DOHH2 (cell line): ENCODE measurements around the gene ACE.

Experiments
- H3F3A ChIP-seq: fragments of 200-600 bp; sonication (generic), shearing (Covaris generic); 2 replicates; pipeline ENCODE4 v1.6.0; 2016; ENCODE audit warnings: antibody characterized with exemption, mild to moderate bottlenecking; ENCODE audit not compliant: control insufficient read depth, insufficient read depth
- H3K27ac ChIP-seq: fragments of 200-600 bp; sonication (generic); 2 replicates; pipeline ENCODE4 v1.5.1; 2014; ENCODE audit warnings: low read depth, mild to moderate bottlenecking, low read length, moderate library complexity
- H3K27me3 ChIP-seq: fragments of 200-600 bp; sonication (generic); 2 replicates; pipeline ENCODE4 v1.6.1; 2014; ENCODE audit warnings: mild to moderate bottlenecking, low read length, mixed read lengths; ENCODE audit not compliant: control insufficient read depth
- H3K36me3 ChIP-seq: fragments of 200-600 bp; sonication (generic); 2 replicates; pipeline ENCODE4 v1.6.1; 2014; ENCODE audit warnings: mild to moderate bottlenecking, low read length, moderate library complexity, mixed read lengths; ENCODE audit not compliant: control insufficient read depth
- H3K4me1 ChIP-seq: fragments of 200-600 bp; sonication (generic); 2 replicates; pipeline ENCODE4 v1.6.1; 2014; ENCODE audit warnings: mild to moderate bottlenecking, low read length, mixed read lengths; ENCODE audit not compliant: control insufficient read depth
- H3K4me2 ChIP-seq: fragments of 200-600 bp; sonication (generic); 2 replicates; pipeline ENCODE4 v1.6.0; 2014; ENCODE audit warnings: mild to moderate bottlenecking, low read length, moderate library complexity
- H3K4me3 ChIP-seq: fragments of 200-600 bp; sonication (generic); 2 replicates; pipeline ENCODE4 v1.5.1; 2014; ENCODE audit warnings: mild to moderate bottlenecking, low read length, mixed read lengths
- H3K79me2 ChIP-seq: fragments of 200-600 bp; sonication (generic); 2 replicates; pipeline ENCODE4 v1.6.1; 2014; ENCODE audit warnings: mild to moderate bottlenecking, low read length, mixed read lengths; ENCODE audit not compliant: control insufficient read depth
- H3K9me2 ChIP-seq: fragments of 200-600 bp; sonication (generic); replicated peaks from 2 replicates; pipeline ENCODE4 v1.6.1; 2014; ENCODE audit warnings: mild to moderate bottlenecking, low read length, mixed read lengths; ENCODE audit not compliant: control insufficient read depth
- H3K9me3 ChIP-seq: fragments of 200-600 bp; sonication (generic); 2 replicates; pipeline ENCODE4 v1.6.1; 2014; ENCODE audit warnings: antibody characterized with exemption, low read length, mixed read lengths; ENCODE audit not compliant: control insufficient read depth, insufficient read depth
- H4K20me1 ChIP-seq: fragments of 200-600 bp; sonication (generic); 2 replicates; pipeline ENCODE4 v1.6.0; 2014; ENCODE audit warnings: low read depth, mild to moderate bottlenecking, antibody characterized with exemption, low read length, moderate library complexity; ENCODE audit not compliant: control insufficient read depth, insufficient read depth
- CTCF ChIP-seq: fragments of 200-600 bp; sonication (generic); IDR thresholded peaks from one replicate; pipeline ENCODE4 v1.5.1; 2014; ENCODE audit warnings: antibody characterized with exemption, mild to moderate bottlenecking, low read depth, low read length; ENCODE audit not compliant: poor library complexity, severe bottlenecking
- EZH2phosphoT487 ChIP-seq: fragments of 200-600 bp; sonication (generic); IDR thresholded peaks from 2 replicates; pipeline ENCODE4 v1.6.1; 2017; ENCODE audit warnings: borderline replicate concordance, mild to moderate bottlenecking, antibody characterized with exemption, low read length, moderate library complexity, mixed read lengths

ACE gene

GRCh38 chr17:63512896-63513644 is 36.2 kb downstream of the ACE start:
- H4K20me1 ChIP-seq = no peaks in the 10 kb centered on the region; the same call in 1 of the 2 replicates
- H3K9me2 ChIP-seq = no peaks in the 10 kb centered on the region
- H3F3A ChIP-seq = no peaks in the 10 kb centered on the region
- H3K27me3 ChIP-seq = peaks cover 38% of the 10 kb centered on the region
- no peak overlapping the region for H3K4me2 ChIP-seq
- H3K79me2 ChIP-seq = no peaks in the 10 kb centered on the region
- no peaks in the 10 kb centered on the region for H3K36me3 ChIP-seq
- no peaks in the 10 kb centered on the region for H3K4me1 ChIP-seq
- TF ChIP-seq CTCF (no peak), EZH2phosphoT487 (no peak)
- H3K9me3 ChIP-seq = no peaks in the 10 kb centered on the region
- no peak overlapping the region for H3K4me3 ChIP-seq
- no peak overlapping the region for H3K27ac ChIP-seq

- peaks cover 40% of the 10 kb centered on the region for H3K27me3 ChIP-seq
- no peaks in the 10 kb centered on the region for H3K4me1 ChIP-seq
- H3K27ac ChIP-seq = no peak overlapping the region
- H3K79me2 ChIP-seq = no peaks in the 10 kb centered on the region
- H3K4me3 ChIP-seq = no peak overlapping the region
- H3K9me3 ChIP-seq = no peaks in the 10 kb centered on the region
- TF ChIP-seq CTCF (no peak), EZH2phosphoT487 (no peak)
- H3K4me2 ChIP-seq = no peak overlapping the region
- H3F3A ChIP-seq = no peaks in the 10 kb centered on the region
- no peaks in the 10 kb centered on the region for H3K36me3 ChIP-seq
- no peaks in the 10 kb centered on the region for H3K9me2 ChIP-seq
- H4K20me1 ChIP-seq = no peaks in the 10 kb centered on the region; the same call in 1 of the 2 replicates
These were observed 37.6 kb downstream of the ACE start for GRCh38 chr17:63514477-63514876.

- H3K4me3 ChIP-seq = no peak overlapping the region
- no peaks in the 10 kb centered on the region for H3K9me2 ChIP-seq
- no peak overlapping the region for H3K27ac ChIP-seq
- H3K4me2 ChIP-seq = no peak overlapping the region
- H3K27me3 ChIP-seq = peaks cover 43% of the 10 kb centered on the region
- no peaks in the 10 kb centered on the region for H4K20me1 ChIP-seq
- no peaks in the 10 kb centered on the region for H3F3A ChIP-seq
- TF ChIP-seq CTCF = no peak
- no peak for TF ChIP-seq EZH2phosphoT487
- H3K79me2 ChIP-seq = no peaks in the 10 kb centered on the region
- no peaks in the 10 kb centered on the region for H3K9me3 ChIP-seq
- H3K36me3 ChIP-seq = no peaks in the 10 kb centered on the region
- no peaks in the 10 kb centered on the region for H3K4me1 ChIP-seq
These were observed 38.1 kb downstream of the ACE start for GRCh38 chr17:63514974-63515373.
